ENCODE data around the gene ZSCAN21. TPM values are rescaled to one million over a fixed set of nuclear protein-coding genes. Genes with fewer than 3 reads are reported as not detected.

Gene ZSCAN21
- total RNA-seq, 2 donors from 2014 or later: 9.3 to 16.6 TPM

- ATAC-seq (ENCODE audit: insufficient number of reproducible peaks, low FRiP score, low read depth): no peak
These were observed 4.9 kb upstream of the ZSCAN21 start for GRCh38 chr7:100044718-100045117.

DNA sequence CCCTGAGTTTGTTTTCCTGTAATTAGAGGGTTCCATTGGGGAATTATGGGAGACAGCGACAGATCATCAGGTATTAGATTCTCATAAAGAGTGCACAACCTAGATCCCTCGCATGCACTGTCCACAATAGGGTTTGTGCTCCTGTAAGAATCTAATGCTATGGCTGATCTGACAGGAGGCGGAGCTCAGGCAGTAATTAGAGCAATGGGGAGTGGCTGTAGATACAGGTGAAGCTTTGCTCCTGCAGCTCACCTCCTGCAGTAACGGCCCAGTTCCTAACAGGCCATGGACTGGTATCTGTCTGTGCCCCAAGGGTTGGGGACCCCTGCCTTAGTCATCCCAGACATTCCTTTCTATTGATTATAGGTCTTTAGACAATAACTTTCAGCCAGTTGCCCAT is 894 bp upstream of the ZSCAN21 start:
- H3K4me3 ChIP-seq: no peak overlapping the region
- no peaks in the 10 kb centered on the region for H3K27me3 ChIP-seq (replicated peaks; ENCODE audit: insufficient read depth)
- ATAC-seq (ENCODE audit: insufficient number of reproducible peaks, low FRiP score, low read depth) (no peak), DNase-seq (ENCODE audit: low spot score) (no peak)
- TF ChIP-seq, protein P1, sequence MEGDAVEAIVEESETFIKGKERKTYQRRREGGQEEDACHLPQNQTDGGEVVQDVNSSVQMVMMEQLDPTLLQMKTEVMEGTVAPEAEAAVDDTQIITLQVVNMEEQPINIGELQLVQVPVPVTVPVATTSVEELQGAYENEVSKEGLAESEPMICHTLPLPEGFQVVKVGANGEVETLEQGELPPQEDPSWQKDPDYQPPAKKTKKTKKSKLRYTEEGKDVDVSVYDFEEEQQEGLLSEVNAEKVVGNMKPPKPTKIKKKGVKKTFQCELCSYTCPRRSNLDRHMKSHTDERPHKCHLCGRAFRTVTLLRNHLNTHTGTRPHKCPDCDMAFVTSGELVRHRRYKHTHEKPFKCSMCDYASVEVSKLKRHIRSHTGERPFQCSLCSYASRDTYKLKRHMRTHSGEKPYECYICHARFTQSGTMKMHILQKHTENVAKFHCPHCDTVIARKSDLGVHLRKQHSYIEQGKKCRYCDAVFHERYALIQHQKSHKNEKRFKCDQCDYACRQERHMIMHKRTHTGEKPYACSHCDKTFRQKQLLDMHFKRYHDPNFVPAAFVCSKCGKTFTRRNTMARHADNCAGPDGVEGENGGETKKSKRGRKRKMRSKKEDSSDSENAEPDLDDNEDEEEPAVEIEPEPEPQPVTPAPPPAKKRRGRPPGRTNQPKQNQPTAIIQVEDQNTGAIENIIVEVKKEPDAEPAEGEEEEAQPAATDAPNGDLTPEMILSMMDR (IDR thresholded peaks at IDR 0.05): no peak
- H3K4me1 ChIP-seq (ENCODE audit: control insufficient read depth in 1 of 2, low read depth in 2 of 2): peaks cover 7 to 11% of the 10 kb centered on the region in 2 donors
- no peak overlapping the region for H3K27ac ChIP-seq
- H3K9me3 ChIP-seq: no peaks in the 10 kb centered on the region
- H3K36me3 ChIP-seq: no peaks in the 10 kb centered on the region

More at GRCh38 chr7:100044718-100045117, 4.9 kb upstream of the ZSCAN21 start:
- TF ChIP-seq, protein P1 (IDR thresholded peaks at IDR 0.05): no peak
- no peak overlapping the region for H3K27ac ChIP-seq
- no peaks in the 10 kb centered on the region for H3K36me3 ChIP-seq
- no peaks in the 10 kb centered on the region for H3K9me3 ChIP-seq
- H3K4me3 ChIP-seq: no peak overlapping the region
- DNase-seq (ENCODE audit: low spot score): no peak
- H3K4me1 ChIP-seq (ENCODE audit: control insufficient read depth in 1 of 2, low read depth in 2 of 2): no peaks in the 10 kb centered on the region
- H3K27me3 ChIP-seq (replicated peaks; ENCODE audit: insufficient read depth): no peaks in the 10 kb centered on the region

GRCh38 chr7:100051611-100052010 is 2.0 kb downstream of the ZSCAN21 start:
- no peaks in the 10 kb centered on the region for H3K9me3 ChIP-seq
- TF ChIP-seq, protein P1 (IDR thresholded peaks at IDR 0.05): no peak
- no peaks in the 10 kb centered on the region for H3K27me3 ChIP-seq (replicated peaks; ENCODE audit: insufficient read depth)
- no peak overlapping the region for H3K4me3 ChIP-seq
- DNase-seq (ENCODE audit: low spot score) (no peak), ATAC-seq (ENCODE audit: insufficient number of reproducible peaks, low FRiP score, low read depth) (no peak)
- H3K27ac ChIP-seq: no peak overlapping the region
- no peaks in the 10 kb centered on the region for H3K36me3 ChIP-seq
- H3K4me1 ChIP-seq (ENCODE audit: control insufficient read depth in 1 of 2, low read depth in 2 of 2): peaks cover 7 to 11% of the 10 kb centered on the region in 2 donors

DNA sequence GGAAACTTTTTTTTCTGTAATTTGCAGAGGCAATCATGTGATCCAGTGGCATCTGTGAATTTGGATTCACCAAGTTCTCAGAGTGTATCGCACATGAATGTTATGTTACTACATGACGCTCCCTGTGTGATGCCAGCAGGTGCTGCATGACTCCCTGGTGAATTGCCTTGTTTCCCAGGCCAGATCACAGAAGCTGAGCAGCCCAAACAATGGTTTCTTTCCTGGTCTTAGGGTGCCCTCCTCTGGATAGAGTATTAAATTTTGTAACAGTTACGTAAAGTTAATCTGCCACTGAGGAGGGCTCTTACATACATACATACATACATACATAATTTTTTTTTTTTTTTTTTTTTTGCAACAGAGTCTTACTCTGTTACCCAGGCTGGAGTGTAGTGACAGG is 3.6 kb downstream of the ZSCAN21 start:
- no peaks in the 10 kb centered on the region for H3K9me3 ChIP-seq
- no peak for DNase-seq (ENCODE audit: low spot score)
- peaks cover 14% of the 10 kb centered on the region for H3K36me3 ChIP-seq
- peaks cover 7 to 11% of the 10 kb centered on the region in 2 donors for H3K4me1 ChIP-seq (ENCODE audit: control insufficient read depth in 1 of 2, low read depth in 2 of 2)
- TF ChIP-seq, protein P1 (IDR thresholded peaks at IDR 0.05): no peak
- ATAC-seq (ENCODE audit: insufficient number of reproducible peaks, low FRiP score, low read depth): no peak
- H3K27ac ChIP-seq: no peak overlapping the region
- no peaks in the 10 kb centered on the region for H3K27me3 ChIP-seq (replicated peaks; ENCODE audit: insufficient read depth)
- H3K4me3 ChIP-seq: no peak overlapping the region

- no peak overlapping the region for H3K27ac ChIP-seq
- DNase-seq (ENCODE audit: low spot score): no peak
- H3K9me3 ChIP-seq: no peaks in the 10 kb centered on the region
- H3K4me3 ChIP-seq: no peak overlapping the region
- no peaks in the 10 kb centered on the region for H3K27me3 ChIP-seq (replicated peaks; ENCODE audit: insufficient read depth)
- TF ChIP-seq, protein P1 (IDR thresholded peaks at IDR 0.05): no peak
- H3K36me3 ChIP-seq: peaks cover 24% of the 10 kb centered on the region
- no peaks in the 10 kb centered on the region for H3K4me1 ChIP-seq (ENCODE audit: control insufficient read depth in 1 of 2, low read depth in 2 of 2)
- no peak for ATAC-seq (ENCODE audit: insufficient number of reproducible peaks, low FRiP score, low read depth)
These were observed 7.4 kb downstream of the ZSCAN21 start for GRCh38 chr7:100057006-100057405.

Measured in thoracic aorta (tissue), 2 donors.